ENCODE measurements around the gene NEDD8.

The NEDD8 gene

GRCh38 chr14:24262821-24263733 is 30.9 kb upstream of the NEDD8 start, which contains the start of gene TGM1:
TGM1 (minus strand) TSS chr14:24263177; CDS start chr14:24262352, 825 bp downstream.
- DNase-seq: no peak

GRCh38 chr14:24261969-24262327 is 29.8 kb upstream of the NEDD8 start:
- no peak for DNase-seq

- DNase-seq: no peak
Measured at GRCh38 chr14:24261256-24261968, 29.2 kb upstream of the NEDD8 start.

- no peak for DNase-seq
Measured at GRCh38 chr14:24260780-24261157, 28.6 kb upstream of the NEDD8 start.

GRCh38 chr14:24260026-24260779 is 28.0 kb upstream of the NEDD8 start:
- no peak for DNase-seq

- DNase-seq: no peak
Measured at GRCh38 chr14:24259282-24260025, 27.3 kb upstream of the NEDD8 start.

GRCh38 chr14:24258548-24259265 is 26.5 kb upstream of the NEDD8 start:
- no peak for DNase-seq

GRCh38 chr14:24258119-24258518 is 26.0 kb upstream of the NEDD8 start:
- DNase-seq: no peak

GRCh38 chr14:24256960-24257359 is 24.8 kb upstream of the NEDD8 start:
- DNase-seq: no peak

- DNase-seq: no peak
Measured at GRCh38 chr14:24255931-24256711, 24.0 kb upstream of the NEDD8 start.

- no peak for DNase-seq
Measured at GRCh38 chr14:24255438-24255837, 23.3 kb upstream of the NEDD8 start.

GRCh38 chr14:24254630-24255392 is 22.6 kb upstream of the NEDD8 start:
- no peak for DNase-seq

GRCh38 chr14:24253936-24254335 is 21.8 kb upstream of the NEDD8 start:
- DNase-seq: no peak

- DNase-seq: no peak
Measured at GRCh38 chr14:24252289-24253124, 20.3 kb upstream of the NEDD8 start.

- DNase-seq: no peak
Measured at GRCh38 chr14:24251880-24252288, 19.7 kb upstream of the NEDD8 start.

- no peak for DNase-seq
Measured at GRCh38 chr14:24250354-24250753, 18.2 kb upstream of the NEDD8 start.

- DNase-seq: no peak
Measured at GRCh38 chr14:24249230-24250021, 17.3 kb upstream of the NEDD8 start.

- DNase-seq: no peak
Measured at GRCh38 chr14:24247422-24247821, 15.3 kb upstream of the NEDD8 start.
